Measurements from ENCODE around the gene RFT1. TPM values are rescaled to one million over a fixed set of nuclear protein-coding genes. Genes with fewer than 3 reads are reported as not detected.

RFT1 gene
- total and polyA plus RNA-seq, 10 donors = 6.0 to 25.6 (median 15.4) TPM

- H3K27ac ChIP-seq = no peak overlapping the region
- no peaks in the 10 kb centered on the region for H3K9me3 ChIP-seq
- no peak overlapping the region for H3K4me3 ChIP-seq
- no peaks in the 10 kb centered on the region for H3K4me1 ChIP-seq
- no peak for DNase-seq
- peaks cover 0 to 30% (median 2%) of the 10 kb centered on the region in 6 donors for H3K36me3 ChIP-seq
- intact Hi-C loops (cut with DNase I; ENCODE audit: low total_unique reads) = no loop called here
- 79 to 92% (median 86%) methylated on average over 6 to 7 of the region's 7 CpGs for WGBS, 5 donors
- no peak for TF ChIP-seq POLR2A (IDR thresholded peaks at IDR 0.05)
- TF ChIP-seq, protein P1, sequence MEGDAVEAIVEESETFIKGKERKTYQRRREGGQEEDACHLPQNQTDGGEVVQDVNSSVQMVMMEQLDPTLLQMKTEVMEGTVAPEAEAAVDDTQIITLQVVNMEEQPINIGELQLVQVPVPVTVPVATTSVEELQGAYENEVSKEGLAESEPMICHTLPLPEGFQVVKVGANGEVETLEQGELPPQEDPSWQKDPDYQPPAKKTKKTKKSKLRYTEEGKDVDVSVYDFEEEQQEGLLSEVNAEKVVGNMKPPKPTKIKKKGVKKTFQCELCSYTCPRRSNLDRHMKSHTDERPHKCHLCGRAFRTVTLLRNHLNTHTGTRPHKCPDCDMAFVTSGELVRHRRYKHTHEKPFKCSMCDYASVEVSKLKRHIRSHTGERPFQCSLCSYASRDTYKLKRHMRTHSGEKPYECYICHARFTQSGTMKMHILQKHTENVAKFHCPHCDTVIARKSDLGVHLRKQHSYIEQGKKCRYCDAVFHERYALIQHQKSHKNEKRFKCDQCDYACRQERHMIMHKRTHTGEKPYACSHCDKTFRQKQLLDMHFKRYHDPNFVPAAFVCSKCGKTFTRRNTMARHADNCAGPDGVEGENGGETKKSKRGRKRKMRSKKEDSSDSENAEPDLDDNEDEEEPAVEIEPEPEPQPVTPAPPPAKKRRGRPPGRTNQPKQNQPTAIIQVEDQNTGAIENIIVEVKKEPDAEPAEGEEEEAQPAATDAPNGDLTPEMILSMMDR (IDR thresholded peaks at IDR 0.05 in 8 of 11, conservative IDR thresholded peaks at IDR 0.05 in 3 of 11) = no peak
- TF ChIP-seq POLR2AphosphoS5 (IDR thresholded peaks at IDR 0.05) = no peak
- no peaks in the 10 kb centered on the region for H3K27me3 ChIP-seq (replicated peaks in 1 of 7)
Observed at GRCh38 chr3:53080612-53081205, 49.5 kb downstream of the RFT1 start.

GRCh38 chr3:53079791-53080555 lies 50.3 kb downstream of the RFT1 start:
- whole genome bisulfite sequencing, 5 donors = 86 to 93% (median 90%) methylated on average over 12 of the region's 12 CpGs
- TF ChIP-seq POLR2A (IDR thresholded peaks at IDR 0.05) (no peak), POLR2AphosphoS5 (IDR thresholded peaks at IDR 0.05) (no peak)
- TF ChIP-seq, protein P1 (IDR thresholded peaks at IDR 0.05 in 8 of 11, conservative IDR thresholded peaks at IDR 0.05 in 3 of 11) = no peak
- peak; percentile 13 for DNase-seq
- no peaks in the 10 kb centered on the region for H3K27me3 ChIP-seq (replicated peaks in 1 of 7)
- no peak overlapping the region for H3K27ac ChIP-seq
- no peaks in the 10 kb centered on the region for H3K4me1 ChIP-seq
- no peaks in the 10 kb centered on the region for H3K9me3 ChIP-seq
- intact Hi-C loops (cut with DNase I; ENCODE audit: low total_unique reads) = no loop called here
- peaks cover 0 to 23% (median 2%) of the 10 kb centered on the region in 6 donors for H3K36me3 ChIP-seq
- H3K4me3 ChIP-seq = no peak overlapping the region

- TF ChIP-seq POLR2A (IDR thresholded peaks at IDR 0.05) = no peak
- no peak for TF ChIP-seq POLR2AphosphoS5 (IDR thresholded peaks at IDR 0.05)
- TF ChIP-seq, protein P1 (IDR thresholded peaks at IDR 0.05 in 8 of 11, conservative IDR thresholded peaks at IDR 0.05 in 3 of 11) = no peak
- 93 to 96% (median 95%) methylated on average over 6 of the region's 6 CpGs for WGBS, 5 donors
- intact Hi-C loops (cut with DNase I; ENCODE audit: low total_unique reads) = no loop called here
- Histone ChIP-seq H3K4me1 (no peaks in the 10 kb centered on the region), H3K27me3 (replicated peaks in 1 of 7) (no peaks in the 10 kb centered on the region), H3K4me3 (no peak overlapping the region), H3K27ac (no peak overlapping the region), H3K36me3 (peaks cover 0 to 18% (median 0%) of the 10 kb centered on the region in 6 donors), H3K9me3 (no peaks in the 10 kb centered on the region)
- DNase-seq = peak; percentile 41
Observed at GRCh38 chr3:53079147-53079546, 51.1 kb downstream of the RFT1 start.

GRCh38 chr3:53078656-53079055 lies 51.6 kb downstream of the RFT1 start:
- intact Hi-C loops (cut with DNase I; ENCODE audit: low total_unique reads) = no loop called here
- TF ChIP-seq, protein P1 (IDR thresholded peaks at IDR 0.05 in 8 of 11, conservative IDR thresholded peaks at IDR 0.05 in 3 of 11) = no peak
- TF ChIP-seq POLR2AphosphoS5 (IDR thresholded peaks at IDR 0.05) (no peak), POLR2A (IDR thresholded peaks at IDR 0.05) (no peak)
- no peaks in the 10 kb centered on the region for H3K9me3 ChIP-seq

More at GRCh38 chr3:53078656-53079055, 51.6 kb downstream of the RFT1 start:
- Histone ChIP-seq H3K36me3 (peaks cover 0 to 13% (median 0%) of the 10 kb centered on the region in 6 donors), H3K27ac (no peak overlapping the region), H3K4me1 (peaks cover 0 to 3% (median under 1%) of the 10 kb centered on the region in 6 donors), H3K4me3 (no peak overlapping the region), H3K27me3 (replicated peaks in 1 of 7) (no peaks in the 10 kb centered on the region)
- no peak for DNase-seq
- WGBS, 5 donors = 85 to 94% (median 89%) methylated on average over 3 of the region's 3 CpGs

Measured in spleen (tissue), 11 donors.